Measurements from ENCODE around the gene NXPE3. TPM values are rescaled to one million over a fixed set of nuclear protein-coding genes. Genes with fewer than 3 reads are reported as not detected.

NXPE3 gene
- total and polyA plus RNA-seq, 10 of the 15 experiments (the other 5 are each of a cell fraction or from before 2014, with no cell fraction given), result 2.0 to 8.7 (median 5.2) TPM

- H3K36me3 ChIP-seq (ENCODE audit: control insufficient read depth in 2 of 2, insufficient read depth in 2 of 2, low read length in 1 of 2), result peaks cover 7 to 12% of the 10 kb centered on the region in 2 experiments
- BruUV-seq (replicated peaks), result no TSS peak
- POLR2A ChIA-PET, result no interaction called here
- in situ Hi-C loops (cut with MboI), result no loop called here
- SMC1A ChIA-PET (ENCODE audit: uncharacterized antibody, unreplicated experiment), result no interaction called here
- no peak overlapping the region for H3K4me2 ChIP-seq (ENCODE audit: control insufficient read depth, insufficient read depth)
- H2AFZ ChIP-seq (ENCODE audit: control insufficient read depth, low read depth, low read length), result no peak overlapping the region
- WGBS (ENCODE audit: insufficient coverage, insufficient replicate concordance, low lambda C conversion rate, missing lambda C conversion rate), result 85% methylated on average over 5 of the region's 5 CpGs
- H3K9me3 ChIP-seq (replicated peaks; ENCODE audit: control insufficient read depth, insufficient read depth, low read length), result no peaks in the 10 kb centered on the region; the same call in 2 of the 3 replicates
- TF ChIP-seq FOS (IDR thresholded peaks at IDR 0.05; ENCODE audit: borderline replicate concordance, extremely low read depth, insufficient read length), result no peak
- no peak for TF ChIP-seq STAT1 (conservative IDR thresholded peaks at IDR 0.05)
- no peak for TF ChIP-seq CHD2 (IDR thresholded peaks at IDR 0.05; ENCODE audit: borderline replicate concordance, low read depth, low read length)
- TF ChIP-seq SP1 (IDR thresholded peaks at IDR 0.05; ENCODE audit: low read depth, low read length), result no peak
- no peak for TF ChIP-seq TCF7 (IDR thresholded peaks at IDR 0.05; ENCODE audit: borderline replicate concordance)
- TF ChIP-seq MLLT1 (IDR thresholded peaks at IDR 0.05), result no peak
- no peak for TF ChIP-seq MYB (IDR thresholded peaks at IDR 0.05; ENCODE audit: borderline replicate concordance, low read depth, low read length)
- no peak overlapping the region for H3K9ac ChIP-seq (ENCODE audit: control insufficient read depth, insufficient read depth, low read length)
- no peak overlapping the region for H3K4me3 ChIP-seq
- H3K27ac ChIP-seq (ENCODE audit: control insufficient read depth, insufficient read depth), result no peak overlapping the region
- FAIRE-seq, result no peak
- intact Hi-C loops (cut with micrococcal nuclease; ENCODE audit: unreplicated experiment), result loop anchor here (10.0 kb wide), 1 partner anchor 215 kb away; no protein-coding TSS in a partner anchor
- no peaks in the 10 kb centered on the region for H4K20me1 ChIP-seq (ENCODE audit: control insufficient read depth, insufficient read depth)
- CTCF ChIA-PET, result interaction anchor here (1.2 kb wide), 1 partner anchor 76 kb away, joined by 4 read pairs; no protein-coding TSS in a partner anchor
- no peak for DNase-seq (ENCODE audit: low read depth, low spot score)
- no peaks in the 10 kb centered on the region for H3K4me1 ChIP-seq (ENCODE audit: control insufficient read depth, insufficient read depth, low read length)
- peaks cover 20% of the 10 kb centered on the region for H3K79me2 ChIP-seq (ENCODE audit: control insufficient read depth, insufficient read depth, low read length)
- RAD21 ChIA-PET (ENCODE audit: unreplicated experiment), result no interaction called here
- no peaks in the 10 kb centered on the region for H3K27me3 ChIP-seq (replicated peaks in 1 of 2; ENCODE audit: control insufficient read depth in 2 of 2, insufficient read depth in 2 of 2, low read length in 1 of 2)
- no peak for ATAC-seq
Observed at GRCh38 chr3:101729586-101729985, 49.4 kb upstream of the NXPE3 start.

DNA sequence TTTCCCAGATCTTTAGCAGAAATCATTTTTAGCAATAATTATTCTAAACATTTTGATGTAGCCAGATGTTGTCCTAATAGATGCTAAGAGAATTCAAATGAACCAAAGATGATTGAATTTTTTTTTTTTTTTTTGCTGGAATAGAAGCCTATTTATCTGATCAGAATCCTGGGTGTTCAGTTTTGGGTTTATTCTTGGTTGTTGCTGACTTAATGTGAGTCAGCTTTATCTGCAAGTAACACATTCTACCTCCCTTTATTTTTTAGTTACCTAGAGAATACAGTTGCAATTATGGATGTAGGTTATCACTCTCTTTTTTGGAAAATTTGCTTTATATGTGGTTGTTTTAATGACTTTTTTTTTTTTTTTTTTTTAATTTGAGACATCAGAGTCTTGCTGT is 48.2 kb upstream of the NXPE3 start:
- H3K27me3 ChIP-seq (replicated peaks in 1 of 2; ENCODE audit: control insufficient read depth in 2 of 2, insufficient read depth in 2 of 2, low read length in 1 of 2), result no peaks in the 10 kb centered on the region
- POLR2A ChIA-PET, result interaction anchor here (0.7 kb wide), 1 partner anchor 17 kb away, joined by 3 read pairs; no protein-coding TSS in a partner anchor
- FAIRE-seq, result no peak
- H3K79me2 ChIP-seq (ENCODE audit: control insufficient read depth, insufficient read depth, low read length), result peaks cover 9% of the 10 kb centered on the region
- TF ChIP-seq PAX5 (IDR thresholded peaks at IDR 0.05; ENCODE audit: borderline replicate concordance, low read depth, low read length), result no peak
- H2AFZ ChIP-seq (ENCODE audit: control insufficient read depth, low read depth, low read length), result no peak overlapping the region
- CTCF ChIA-PET, result interaction anchor here (0.6 to 1.2 kb wide), 3 partner anchors 75 to 942 kb away, joined by 3 to 4 read pairs (median 3); no protein-coding TSS in a partner anchor
- no peaks in the 10 kb centered on the region; the same call in 2 of the 3 replicates for H3K9me3 ChIP-seq (replicated peaks; ENCODE audit: control insufficient read depth, insufficient read depth, low read length)
- no peak for DNase-seq (ENCODE audit: low read depth, low spot score)
- no peaks in the 10 kb centered on the region for H4K20me1 ChIP-seq (ENCODE audit: control insufficient read depth, insufficient read depth)
- SMC1A ChIA-PET (ENCODE audit: uncharacterized antibody, unreplicated experiment), result no interaction called here
- RAD21 ChIA-PET (ENCODE audit: unreplicated experiment), result no interaction called here
- H3K4me2 ChIP-seq (ENCODE audit: control insufficient read depth, insufficient read depth), result no peak overlapping the region
- intact Hi-C loops (cut with micrococcal nuclease; ENCODE audit: unreplicated experiment) (no loop called here), in situ Hi-C loops (cut with MboI) (no loop called here)
- BruUV-seq (replicated peaks), result no TSS peak
- H3K27ac ChIP-seq (ENCODE audit: control insufficient read depth, insufficient read depth), result no peak overlapping the region
- peaks cover 11 to 17% of the 10 kb centered on the region in 2 experiments for H3K36me3 ChIP-seq (ENCODE audit: control insufficient read depth in 2 of 2, insufficient read depth in 2 of 2, low read length in 1 of 2)
- H3K4me3 ChIP-seq, result no peak overlapping the region
- H3K9ac ChIP-seq (ENCODE audit: control insufficient read depth, insufficient read depth, low read length), result no peak overlapping the region
- no peak for ATAC-seq
- no peaks in the 10 kb centered on the region for H3K4me1 ChIP-seq (ENCODE audit: control insufficient read depth, insufficient read depth, low read length)
